HEK293 (cell line): ENCODE measurements around the gene ATP13A1.

Source experiments
- CTCF ChIA-PET: fragments of 350-600 bp; formaldehyde crosslinking; extraction: SDS; loops from one replicate; lab custom pipeline; 2021; ENCODE audit warnings: antibody characterized with exemption; lab: Yijun Ruan, JAX
- POLR2A ChIA-PET: fragments of 300-600 bp; formaldehyde crosslinking; extraction: SDS; loops from one replicate; lab custom pipeline; 2020; ENCODE audit warnings: antibody characterized with exemption, inconsistent platforms; lab: Yijun Ruan, JAX
- H3K27ac ChIP-seq: fragments of 200-500 bp; sonication (Bioruptor generic); 2 replicates; pipeline ENCODE4 v1.5.1; 2014; ENCODE audit warnings: low read depth, low read length, control low read depth, inconsistent platforms; ENCODE audit errors: extremely low read depth
- H3K36me3 ChIP-seq, 2 experiments: fragments of 200-500 bp in 1 of 2; sonication (Bioruptor generic) in 1 of 2; 1 replicate in 1 of 2; 2 replicates in 1 of 2; pipeline ENCODE4 v1.5.1; 2014 to 2017; ENCODE audit warnings: inconsistent platforms in 2 of 2, low read length in 2 of 2; ENCODE audit not compliant: control insufficient read depth in 2 of 2, insufficient read depth in 1 of 2
- H3K4me1 ChIP-seq: fragments of 200-500 bp; sonication (Bioruptor generic); 2 replicates; pipeline ENCODE4 v1.5.1; 2014; ENCODE audit warnings: mild to moderate bottlenecking, low read length, inconsistent platforms; ENCODE audit not compliant: control insufficient read depth, insufficient read depth
- H3K4me3 ChIP-seq: 2 replicates; pipeline ENCODE4 v1.5.1; 2011; ENCODE audit warnings: low read depth, mild to moderate bottlenecking, control low read depth, low read length, moderate library complexity
- H3K9me3 ChIP-seq: fragments of 200-500 bp; sonication (Bioruptor generic); 2 replicates; pipeline ENCODE4 v1.5.1; 2014; ENCODE audit warnings: low read depth, low read length, inconsistent platforms; ENCODE audit not compliant: control insufficient read depth, insufficient read depth
- AEBP2 ChIP-seq: fragments of 450-650 bp; formaldehyde crosslinking; IDR thresholded peaks from 2 replicates; pipeline ENCODE4 v1.5.1; 2016; ENCODE audit warnings: missing biosample characterization, missing genetic modification characterization, borderline replicate concordance
- ATF2 ChIP-seq: fragments of 450-650 bp; formaldehyde crosslinking; IDR thresholded peaks from 2 replicates; pipeline ENCODE4 v1.5.1; 2016; ENCODE audit warnings: missing biosample characterization, missing genetic modification characterization, low read depth
- FEZF1 ChIP-seq: fragments of 450-650 bp; formaldehyde crosslinking; IDR thresholded peaks from 2 replicates; pipeline ENCODE4 v1.5.1; 2016; ENCODE audit warnings: missing biosample characterization, missing genetic modification characterization
- GLIS2 ChIP-seq: fragments of 450-650 bp; formaldehyde crosslinking; IDR thresholded peaks from 2 replicates; pipeline ENCODE4 v1.5.1; 2016; ENCODE audit warnings: missing biosample characterization, missing genetic modification characterization
- IKZF3 ChIP-seq: fragments of 450-650 bp; IDR thresholded peaks from 2 replicates; pipeline ENCODE4 v1.5.0; 2018; ENCODE audit warnings: missing biosample characterization, mild to moderate bottlenecking, missing genetic modification characterization, moderate library complexity
- PRDM2 ChIP-seq: fragments of 450-650 bp; formaldehyde crosslinking; IDR thresholded peaks from 2 replicates; pipeline ENCODE4 v1.5.1; 2016; ENCODE audit warnings: missing biosample characterization, missing genetic modification characterization, borderline replicate concordance
- PRDM4 ChIP-seq: fragments of 450-650 bp; formaldehyde crosslinking; IDR thresholded peaks from 2 replicates; pipeline ENCODE4 v1.5.1; 2017; ENCODE audit warnings: missing biosample characterization, missing genetic modification characterization
- ZBTB26 ChIP-seq: fragments of 450-650 bp; formaldehyde crosslinking; optimal IDR thresholded peaks from 2 replicates; pipeline ENCODE3; 2016; ENCODE audit warnings: missing biosample characterization, mild to moderate bottlenecking, missing genetic modification characterization
- ZNF211 ChIP-seq: fragments of 450-650 bp; formaldehyde crosslinking; IDR thresholded peaks from 2 replicates; pipeline ENCODE4 v1.5.1; 2016; ENCODE audit warnings: low read depth, missing biosample characterization, missing genetic modification characterization
- ZNF302 ChIP-seq: fragments of 450-650 bp; formaldehyde crosslinking; IDR thresholded peaks from 2 replicates; pipeline ENCODE4 v1.5.1; 2016; ENCODE audit warnings: missing biosample characterization, missing genetic modification characterization, low read depth
- ZNF354C ChIP-seq: fragments of 450-650 bp; formaldehyde crosslinking; IDR thresholded peaks from 2 replicates; pipeline ENCODE4 v1.5.1; 2016; ENCODE audit warnings: missing biosample characterization, missing genetic modification characterization, low read depth, borderline replicate concordance
- ZNF501 ChIP-seq: fragments of 450-650 bp; formaldehyde crosslinking; IDR thresholded peaks from 2 replicates; pipeline ENCODE4 v1.5.1; 2016; ENCODE audit warnings: missing biosample characterization, missing genetic modification characterization
- ZNF560 ChIP-seq: fragments of 450-650 bp; formaldehyde crosslinking; IDR thresholded peaks from 2 replicates; pipeline ENCODE4 v1.5.1; 2017; ENCODE audit warnings: missing biosample characterization, missing genetic modification characterization, borderline replicate concordance
- ZNF600 ChIP-seq: fragments of 450-650 bp; formaldehyde crosslinking; IDR thresholded peaks from 2 replicates; pipeline ENCODE4 v1.5.1; 2016; ENCODE audit warnings: missing biosample characterization, missing genetic modification characterization
- ZNF639 ChIP-seq: fragments of 450-650 bp; formaldehyde crosslinking; IDR thresholded peaks from 2 replicates; pipeline ENCODE4 v1.5.1; 2016; ENCODE audit warnings: missing biosample characterization, missing genetic modification characterization
- ZNF654 ChIP-seq: fragments of 450-650 bp; formaldehyde crosslinking; IDR thresholded peaks from 2 replicates; pipeline ENCODE4 v1.5.1; 2016; ENCODE audit warnings: low read depth, missing biosample characterization, missing genetic modification characterization
- ZNF785 ChIP-seq: fragments of 450-650 bp; formaldehyde crosslinking; IDR thresholded peaks from 2 replicates; pipeline ENCODE4 v1.5.1; 2016; ENCODE audit warnings: missing biosample characterization, missing genetic modification characterization
- ZSCAN5A ChIP-seq: fragments of 450-650 bp; formaldehyde crosslinking; IDR thresholded peaks from 2 replicates; pipeline ENCODE4 v1.5.1; 2016; ENCODE audit warnings: missing biosample characterization, missing genetic modification characterization

Gene ATP13A1

GRCh38 chr19:19674315-19674714 is 10.8 kb upstream of the ATP13A1 start:
- CTCF ChIA-PET, result no interaction called here
- Histone ChIP-seq H3K4me1 (no peaks in the 10 kb centered on the region), H3K4me3 (no peak overlapping the region), H3K36me3 (peaks cover 53 to 62% of the 10 kb centered on the region in 2 experiments), H3K27ac (no peak overlapping the region), H3K9me3 (no peaks in the 10 kb centered on the region; the same call in 1 of the 2 replicates)
- no peak for TF ChIP-seq IKZF3 (tag by site-specific recombination)
- TF ChIP-seq FEZF1 (tag by site-specific recombination), result no peak
- peak; percentile 49; the same call in 1 of the 2 replicates for TF ChIP-seq ATF2 (tag by site-specific recombination)
- no peak for TF ChIP-seq ZNF600 (tag by site-specific recombination)
- no peak for TF ChIP-seq ZNF785 (tag by site-specific recombination)
- no peak for TF ChIP-seq ZNF654 (tag by site-specific recombination)
- POLR2A ChIA-PET, result interaction anchor here (1.0 kb wide), 1 partner anchor 102 kb away, joined by 3 read pairs; no protein-coding TSS in a partner anchor

GRCh38 chr19:19672816-19673215 is 9.3 kb upstream of the ATP13A1 start:
- H3K27ac ChIP-seq, result no peak overlapping the region
- H3K9me3 ChIP-seq, result no peaks in the 10 kb centered on the region; the same call in 1 of the 2 replicates
- POLR2A ChIA-PET, result no interaction called here
- CTCF ChIA-PET, result interaction anchor here (0.8 kb wide), 1 partner anchor 86 kb away, joined by 5 read pairs; no protein-coding TSS in a partner anchor
- no peaks in the 10 kb centered on the region for H3K4me1 ChIP-seq
- H3K36me3 ChIP-seq, result peaks cover 38 to 50% of the 10 kb centered on the region in 2 experiments
- no peak overlapping the region for H3K4me3 ChIP-seq
- TF ChIP-seq ZNF302 (tag by site-specific recombination) (no peak), GLIS2 (tag by site-specific recombination) (no peak), AEBP2 (tag by site-specific recombination) (no peak), PRDM2 (no peak), ZBTB26 (tag by site-specific recombination) (no peak), ZNF211 (tag by site-specific recombination) (no peak), PRDM4 (tag by site-specific recombination) (no peak), ZNF785 (tag by site-specific recombination) (no peak), ZSCAN5A (tag by site-specific recombination) (no peak), ZNF354C (tag by site-specific recombination) (no peak), ZNF501 (tag by site-specific recombination) (no peak), ZNF560 (tag by site-specific recombination) (no peak), ZNF639 (tag by site-specific recombination) (no peak)
